ENCODE data around the gene CBX6.

DNA sequence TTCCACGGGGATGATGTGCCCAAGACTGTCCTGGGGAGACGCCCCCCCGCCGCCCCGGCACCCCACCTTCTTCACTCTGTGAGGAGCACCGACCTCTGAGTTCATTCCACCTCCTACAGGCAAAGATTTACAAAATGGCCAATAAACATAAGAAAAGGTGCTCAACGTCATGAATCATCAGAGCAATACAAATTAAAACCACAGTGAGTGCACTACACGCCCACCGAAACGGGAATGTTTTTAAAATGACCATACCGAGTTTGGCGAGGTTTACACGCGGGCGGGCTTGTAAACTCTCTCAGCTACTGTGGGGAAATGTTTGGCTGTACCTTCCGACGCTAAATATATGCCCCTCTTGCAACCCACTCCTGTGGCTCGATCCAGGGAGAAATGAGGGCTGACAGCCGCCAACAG, 36.1 kb downstream of the CBX6 start:
- TF ChIP-seq, protein P1, sequence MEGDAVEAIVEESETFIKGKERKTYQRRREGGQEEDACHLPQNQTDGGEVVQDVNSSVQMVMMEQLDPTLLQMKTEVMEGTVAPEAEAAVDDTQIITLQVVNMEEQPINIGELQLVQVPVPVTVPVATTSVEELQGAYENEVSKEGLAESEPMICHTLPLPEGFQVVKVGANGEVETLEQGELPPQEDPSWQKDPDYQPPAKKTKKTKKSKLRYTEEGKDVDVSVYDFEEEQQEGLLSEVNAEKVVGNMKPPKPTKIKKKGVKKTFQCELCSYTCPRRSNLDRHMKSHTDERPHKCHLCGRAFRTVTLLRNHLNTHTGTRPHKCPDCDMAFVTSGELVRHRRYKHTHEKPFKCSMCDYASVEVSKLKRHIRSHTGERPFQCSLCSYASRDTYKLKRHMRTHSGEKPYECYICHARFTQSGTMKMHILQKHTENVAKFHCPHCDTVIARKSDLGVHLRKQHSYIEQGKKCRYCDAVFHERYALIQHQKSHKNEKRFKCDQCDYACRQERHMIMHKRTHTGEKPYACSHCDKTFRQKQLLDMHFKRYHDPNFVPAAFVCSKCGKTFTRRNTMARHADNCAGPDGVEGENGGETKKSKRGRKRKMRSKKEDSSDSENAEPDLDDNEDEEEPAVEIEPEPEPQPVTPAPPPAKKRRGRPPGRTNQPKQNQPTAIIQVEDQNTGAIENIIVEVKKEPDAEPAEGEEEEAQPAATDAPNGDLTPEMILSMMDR (IDR thresholded peaks at IDR 0.05), result no peak
- TF ChIP-seq POLR2AphosphoS5 (IDR thresholded peaks at IDR 0.05; ENCODE audit: low read depth, low read length), result no peak
